Measurements from ENCODE around the gene SLC46A1.

SLC46A1 gene

GRCh38 chr17:28379814-28380801, 25.9 kb downstream of the SLC46A1 start:
- no peak for DNase-seq

GRCh38 chr17:28372945-28373274, 33.1 kb downstream of the SLC46A1 start:
- no peak for DNase-seq

- DNase-seq = no peak
Observed at GRCh38 chr17:28372203-28372944, 33.6 kb downstream of the SLC46A1 start.

- no peak for DNase-seq
Observed at GRCh38 chr17:28371245-28372202, 34.5 kb downstream of the SLC46A1 start, which contains the start of gene SARM1. Gene SARM1 (plus strand): TSS chr17:28371694. CDS start chr17:28372033, 339 bp downstream.

- no peak for DNase-seq
Observed at GRCh38 chr17:28370744-28371103, 35.3 kb downstream of the SLC46A1 start.

- DNase-seq = no peak
Observed at GRCh38 chr17:28370035-28370743, 35.8 kb downstream of the SLC46A1 start, which contains the start of gene VTN. Gene VTN (minus strand): TSS chr17:28370307. CDS start chr17:28370203, 104 bp downstream.

GRCh38 chr17:28369684-28370034, 36.4 kb downstream of the SLC46A1 start:
- DNase-seq = no peak

- DNase-seq = no peak
Observed at GRCh38 chr17:28368915-28369683, 36.9 kb downstream of the SLC46A1 start.

- no peak for DNase-seq
Observed at GRCh38 chr17:28368306-28368831, 37.6 kb downstream of the SLC46A1 start.

- no peak for DNase-seq
Observed at GRCh38 chr17:28367641-28368305, 38.2 kb downstream of the SLC46A1 start.

- DNase-seq = no peak
Observed at GRCh38 chr17:28366605-28367004, 39.4 kb downstream of the SLC46A1 start.

GRCh38 chr17:28365487-28365886, 40.5 kb downstream of the SLC46A1 start:
- DNase-seq = no peak

GRCh38 chr17:28364665-28365363, 41.2 kb downstream of the SLC46A1 start, which contains the start of gene SEBOX:
Gene SEBOX (minus strand): TSS chr17:28365199. CDS start chr17:28365151, 48 bp downstream.
- DNase-seq = no peak

- no peak for DNase-seq
Observed at GRCh38 chr17:28363776-28364650, 42.0 kb downstream of the SLC46A1 start.

GRCh38 chr17:28363186-28363585, 42.8 kb downstream of the SLC46A1 start:
- DNase-seq = no peak

- no peak for DNase-seq
Observed at GRCh38 chr17:28357901-28358197, 48.2 kb downstream of the SLC46A1 start.

GRCh38 chr17:28357061-28357900, 48.7 kb downstream of the SLC46A1 start, which contains the start of gene POLDIP2:
Gene POLDIP2 (minus strand): TSS chr17:28357527. CDS start chr17:28357448, 79 bp downstream.
- DNase-seq = peak; percentile 31

GRCh38 chr17:28350271-28350670, 55.7 kb downstream of the SLC46A1 start:
- DNase-seq = no peak

Measured in NCI-H2081 treated with DMSO at 0.1 percent for 48 hours (cell line).